SK-N-SH (cell line): ENCODE data around the gene PLCL2.

Source experiments
- EP300 ChIP-seq, 2 experiments: IDR thresholded peaks; 2 replicates each; pipeline versions ENCODE4 v1.4.0 to v1.6.1; 2012; ENCODE audit warnings: borderline replicate concordance in 1 of 2, low read depth in 1 of 2, low read length in 1 of 2
- EZH2phosphoT487 ChIP-seq: fragments of 200-600 bp; sonication (generic); IDR thresholded peaks from 2 replicates; pipeline ENCODE4 v1.6.1; 2017; ENCODE audit warnings: low read depth, mixed run types, mild to moderate bottlenecking, antibody characterized with exemption, moderate library complexity, borderline replicate concordance
- GABPA ChIP-seq: IDR thresholded peaks from 2 replicates; pipeline ENCODE4 v1.4.0; 2012; ENCODE audit warnings: low read depth, mild to moderate bottlenecking
- GATA2 ChIP-seq: sonication (generic); formaldehyde crosslinking; IDR thresholded peaks from 2 replicates; pipeline ENCODE4 v1.5.0; 2020; ENCODE audit warnings: mild to moderate bottlenecking, missing genetic modification reagents
- POLR2AphosphoS5 ChIP-seq: IDR thresholded peaks from 2 replicates; pipeline ENCODE4 v1.6.1; 2012; ENCODE audit warnings: low read depth, low read length
- RAD21 ChIP-seq: IDR thresholded peaks from 2 replicates; pipeline ENCODE4 v1.6.1; 2012; ENCODE audit warnings: mild to moderate bottlenecking, low read length
- RCOR1 ChIP-seq: fragments of 150-350 bp; IDR thresholded peaks from 2 replicates; pipeline ENCODE4 v1.6.1; 2017; ENCODE audit warnings: antibody characterized with exemption, low read length
- SIN3A ChIP-seq: IDR thresholded peaks from 2 replicates; pipeline ENCODE4 v1.6.1; 2012; ENCODE audit warnings: low read depth, mild to moderate bottlenecking, low read length, moderate library complexity, borderline replicate concordance
- SMC3 ChIP-seq: IDR thresholded peaks from 2 replicates; pipeline ENCODE4 v1.6.1; 2012; ENCODE audit warnings: low read depth, low read length, improper control_type of control experiment
- YY1 ChIP-seq: IDR thresholded peaks from 2 replicates; pipeline ENCODE4 v1.4.0; 2012; ENCODE audit warnings: low read depth, mild to moderate bottlenecking
- TF ChIP-seq, protein P1 (sequence below): IDR thresholded peaks from 2 replicates; pipeline ENCODE4 v1.6.1; 2012; ENCODE audit warnings: mild to moderate bottlenecking, low read depth, low read length, moderate library complexity
- TF ChIP-seq, protein P2 (sequence below): fragments of 200-600 bp; sonication (generic); IDR thresholded peaks from 2 replicates; pipeline ENCODE4 v1.6.1; 2017; ENCODE audit warnings: antibody characterized with exemption, mild to moderate bottlenecking, moderate library complexity
- TF ChIP-seq, protein P3 (sequence below): IDR thresholded peaks from 2 replicates; pipeline ENCODE4 v1.4.0; 2012; ENCODE audit warnings: low read depth
- TF ChIP-seq, protein P4 (sequence below): IDR thresholded peaks from 2 replicates; pipeline ENCODE4 v1.4.0; 2012; ENCODE audit warnings: low read depth, borderline replicate concordance

DNA sequence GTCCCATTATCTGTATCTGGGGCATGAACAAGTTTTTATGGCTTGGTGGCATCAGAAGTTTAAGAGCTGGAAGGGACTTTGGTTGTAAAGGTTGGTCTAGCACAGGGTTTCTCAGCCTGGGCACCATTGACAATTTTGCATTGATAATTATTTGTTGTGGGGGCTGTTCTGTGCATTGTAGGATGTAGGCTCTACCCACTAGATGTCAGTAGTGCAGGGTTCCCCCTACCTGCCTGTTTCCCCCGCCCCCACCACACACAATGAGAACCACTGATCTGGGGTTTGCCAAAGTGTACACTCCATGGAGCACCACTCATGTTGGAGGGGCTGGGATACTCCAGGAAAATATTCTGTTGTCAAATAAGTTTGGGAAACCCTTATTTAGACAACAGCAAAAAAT is 42.7 kb downstream of the PLCL2 start:
- TF ChIP-seq, protein P1, sequence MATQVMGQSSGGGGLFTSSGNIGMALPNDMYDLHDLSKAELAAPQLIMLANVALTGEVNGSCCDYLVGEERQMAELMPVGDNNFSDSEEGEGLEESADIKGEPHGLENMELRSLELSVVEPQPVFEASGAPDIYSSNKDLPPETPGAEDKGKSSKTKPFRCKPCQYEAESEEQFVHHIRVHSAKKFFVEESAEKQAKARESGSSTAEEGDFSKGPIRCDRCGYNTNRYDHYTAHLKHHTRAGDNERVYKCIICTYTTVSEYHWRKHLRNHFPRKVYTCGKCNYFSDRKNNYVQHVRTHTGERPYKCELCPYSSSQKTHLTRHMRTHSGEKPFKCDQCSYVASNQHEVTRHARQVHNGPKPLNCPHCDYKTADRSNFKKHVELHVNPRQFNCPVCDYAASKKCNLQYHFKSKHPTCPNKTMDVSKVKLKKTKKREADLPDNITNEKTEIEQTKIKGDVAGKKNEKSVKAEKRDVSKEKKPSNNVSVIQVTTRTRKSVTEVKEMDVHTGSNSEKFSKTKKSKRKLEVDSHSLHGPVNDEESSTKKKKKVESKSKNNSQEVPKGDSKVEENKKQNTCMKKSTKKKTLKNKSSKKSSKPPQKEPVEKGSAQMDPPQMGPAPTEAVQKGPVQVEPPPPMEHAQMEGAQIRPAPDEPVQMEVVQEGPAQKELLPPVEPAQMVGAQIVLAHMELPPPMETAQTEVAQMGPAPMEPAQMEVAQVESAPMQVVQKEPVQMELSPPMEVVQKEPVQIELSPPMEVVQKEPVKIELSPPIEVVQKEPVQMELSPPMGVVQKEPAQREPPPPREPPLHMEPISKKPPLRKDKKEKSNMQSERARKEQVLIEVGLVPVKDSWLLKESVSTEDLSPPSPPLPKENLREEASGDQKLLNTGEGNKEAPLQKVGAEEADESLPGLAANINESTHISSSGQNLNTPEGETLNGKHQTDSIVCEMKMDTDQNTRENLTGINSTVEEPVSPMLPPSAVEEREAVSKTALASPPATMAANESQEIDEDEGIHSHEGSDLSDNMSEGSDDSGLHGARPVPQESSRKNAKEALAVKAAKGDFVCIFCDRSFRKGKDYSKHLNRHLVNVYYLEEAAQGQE: no peak
- no peak for TF ChIP-seq EP300 (IDR thresholded peaks at IDR 0.05; ENCODE audit: borderline replicate concordance in 1 of 2, low read depth in 1 of 2, low read length in 1 of 2)
- TF ChIP-seq RAD21: no peak
- TF ChIP-seq YY1: no peak
- TF ChIP-seq, protein P2, sequence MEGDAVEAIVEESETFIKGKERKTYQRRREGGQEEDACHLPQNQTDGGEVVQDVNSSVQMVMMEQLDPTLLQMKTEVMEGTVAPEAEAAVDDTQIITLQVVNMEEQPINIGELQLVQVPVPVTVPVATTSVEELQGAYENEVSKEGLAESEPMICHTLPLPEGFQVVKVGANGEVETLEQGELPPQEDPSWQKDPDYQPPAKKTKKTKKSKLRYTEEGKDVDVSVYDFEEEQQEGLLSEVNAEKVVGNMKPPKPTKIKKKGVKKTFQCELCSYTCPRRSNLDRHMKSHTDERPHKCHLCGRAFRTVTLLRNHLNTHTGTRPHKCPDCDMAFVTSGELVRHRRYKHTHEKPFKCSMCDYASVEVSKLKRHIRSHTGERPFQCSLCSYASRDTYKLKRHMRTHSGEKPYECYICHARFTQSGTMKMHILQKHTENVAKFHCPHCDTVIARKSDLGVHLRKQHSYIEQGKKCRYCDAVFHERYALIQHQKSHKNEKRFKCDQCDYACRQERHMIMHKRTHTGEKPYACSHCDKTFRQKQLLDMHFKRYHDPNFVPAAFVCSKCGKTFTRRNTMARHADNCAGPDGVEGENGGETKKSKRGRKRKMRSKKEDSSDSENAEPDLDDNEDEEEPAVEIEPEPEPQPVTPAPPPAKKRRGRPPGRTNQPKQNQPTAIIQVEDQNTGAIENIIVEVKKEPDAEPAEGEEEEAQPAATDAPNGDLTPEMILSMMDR: no peak
- no peak for TF ChIP-seq GATA2 (CRISPR knock-in tag)
- TF ChIP-seq, protein P3, sequence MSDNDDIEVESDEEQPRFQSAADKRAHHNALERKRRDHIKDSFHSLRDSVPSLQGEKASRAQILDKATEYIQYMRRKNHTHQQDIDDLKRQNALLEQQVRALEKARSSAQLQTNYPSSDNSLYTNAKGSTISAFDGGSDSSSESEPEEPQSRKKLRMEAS: no peak
- TF ChIP-seq POLR2AphosphoS5: no peak
- no peak for TF ChIP-seq EZH2phosphoT487
- TF ChIP-seq SMC3: no peak
- TF ChIP-seq, protein P4, sequence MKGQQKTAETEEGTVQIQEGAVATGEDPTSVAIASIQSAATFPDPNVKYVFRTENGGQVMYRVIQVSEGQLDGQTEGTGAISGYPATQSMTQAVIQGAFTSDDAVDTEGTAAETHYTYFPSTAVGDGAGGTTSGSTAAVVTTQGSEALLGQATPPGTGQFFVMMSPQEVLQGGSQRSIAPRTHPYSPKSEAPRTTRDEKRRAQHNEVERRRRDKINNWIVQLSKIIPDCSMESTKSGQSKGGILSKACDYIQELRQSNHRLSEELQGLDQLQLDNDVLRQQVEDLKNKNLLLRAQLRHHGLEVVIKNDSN: no peak
- TF ChIP-seq SIN3A: no peak
- no peak for TF ChIP-seq RCOR1
- no peak for TF ChIP-seq GABPA
